Neural cell (in vitro differentiated cells): ENCODE results near the gene SCARB2. TPM values are rescaled to one million over a fixed set of nuclear protein-coding genes. Genes with fewer than 3 reads are reported as not detected.

Experiments
- H2AFZ ChIP-seq: fragments of 200-600, 300-800 bp; sonication (generic), shearing (Covaris generic); 2 replicates; pipeline ENCODE4 v1.6.0; 2014; ENCODE audit warnings: low read depth, mild to moderate bottlenecking, antibody characterized with exemption, low read length, moderate library complexity
- H3F3A ChIP-seq: fragments of 200-600 bp; shearing (Covaris generic); 2 replicates; pipeline ENCODE4 v1.6.1; 2016; ENCODE audit warnings: mild to moderate bottlenecking, moderate library complexity, mixed read lengths, antibody characterized with exemption, low read length; ENCODE audit not compliant: insufficient read depth, poor library complexity, severe bottlenecking
- H3K27ac ChIP-seq: fragments of 200-600, 300-800 bp; sonication (generic), shearing (Covaris generic); 2 replicates; pipeline ENCODE4 v1.5.1; 2014; ENCODE audit warnings: mild to moderate bottlenecking, low read length, moderate library complexity
- H3K27me3 ChIP-seq: fragments of 300-800, 200-600 bp; sonication (generic), shearing (Covaris generic); 2 replicates; pipeline ENCODE4 v1.6.0; 2014; ENCODE audit warnings: mild to moderate bottlenecking, low read depth, low read length, moderate library complexity; ENCODE audit not compliant: insufficient read depth
- H3K36me3 ChIP-seq: fragments of 300-800, 200-600 bp; sonication (generic), shearing (Covaris generic); 2 replicates; pipeline ENCODE4 v1.5.1; 2014; ENCODE audit warnings: mild to moderate bottlenecking, antibody characterized with exemption, low read length, moderate library complexity; ENCODE audit not compliant: insufficient read depth
- H3K4me2 ChIP-seq: fragments of 300-800, 200-600 bp; sonication (generic), shearing (Covaris generic); 2 replicates; pipeline ENCODE4 v1.6.0; 2014; ENCODE audit warnings: mild to moderate bottlenecking, low read length
- H3K4me3 ChIP-seq: fragments of 300-800, 200-600 bp; sonication (generic), shearing (Covaris generic); 2 replicates; pipeline ENCODE4 v1.5.1; 2014; ENCODE audit warnings: mild to moderate bottlenecking, low read length, moderate library complexity
- H3K79me2 ChIP-seq: fragments of 200-600 bp; shearing (Covaris generic); replicated peaks from 2 replicates; pipeline ENCODE4 v1.6.0; 2014; ENCODE audit warnings: mild to moderate bottlenecking, low read length, moderate library complexity; ENCODE audit not compliant: insufficient read depth
- H3K9ac ChIP-seq: fragments of 300-800, 200-600 bp; sonication (generic), shearing (Covaris generic); 2 replicates; pipeline ENCODE4 v1.6.1; 2016; ENCODE audit warnings: mild to moderate bottlenecking, low read length, mixed read lengths
- H3K9me2 ChIP-seq: fragments of 200-600 bp; shearing (Covaris generic); 2 replicates; pipeline ENCODE4 v1.6.1; 2016; ENCODE audit warnings: mild to moderate bottlenecking, low read length, mixed read lengths; ENCODE audit not compliant: insufficient read depth
- H3K9me3 ChIP-seq: fragments of 200-600, 300-800 bp; sonication (generic), shearing (Covaris generic); 2 replicates; pipeline ENCODE4 v1.6.1; 2016; ENCODE audit warnings: mild to moderate bottlenecking, mixed run types, low read length, moderate library complexity, mixed read lengths
- H4K20me1 ChIP-seq: fragments of 200-600 bp; shearing (Covaris generic); 2 replicates; pipeline ENCODE4 v1.6.1; 2016; ENCODE audit warnings: mild to moderate bottlenecking, mixed run types; ENCODE audit not compliant: insufficient read depth
- CTCF ChIP-seq: fragments of 450-650 bp; IDR thresholded peaks from 2 replicates; pipeline ENCODE4 v1.5.1; 2014; ENCODE audit warnings: antibody characterized with exemption, mild to moderate bottlenecking, moderate library complexity; ENCODE audit not compliant: poor library complexity, severe bottlenecking
- EP300 ChIP-seq: fragments of 450-650 bp; conservative IDR thresholded peaks from 2 replicates; pipeline ENCODE4 v1.6.1; 2014; ENCODE audit warnings: antibody characterized with exemption, mild to moderate bottlenecking, moderate library complexity; ENCODE audit not compliant: poor library complexity, severe bottlenecking
- EZH2 ChIP-seq: fragments of 200-600, 300-800 bp; shearing (Covaris generic), sonication (generic); IDR thresholded peaks from 2 replicates; pipeline ENCODE4 v1.6.1; 2014; ENCODE audit warnings: antibody characterized with exemption, low read length, borderline replicate concordance, mild to moderate bottlenecking; ENCODE audit not compliant: insufficient read depth, poor library complexity, severe bottlenecking
- POLR2AphosphoS5 ChIP-seq: IDR thresholded peaks from 2 replicates; pipeline ENCODE4 v1.6.1; 2012
- RAD21 ChIP-seq: fragments of 450-650 bp; conservative IDR thresholded peaks from 2 replicates; pipeline ENCODE4 v1.6.1; 2014; ENCODE audit warnings: antibody characterized with exemption, mild to moderate bottlenecking, moderate library complexity
- REST ChIP-seq: IDR thresholded peaks from 2 replicates; pipeline ENCODE4 v1.6.1; 2012; ENCODE audit warnings: borderline replicate concordance
- SMC3 ChIP-seq: fragments of 450-650 bp; conservative IDR thresholded peaks from 2 replicates; pipeline ENCODE4 v1.6.1; 2014; ENCODE audit warnings: antibody characterized with exemption, mild to moderate bottlenecking, moderate library complexity; ENCODE audit not compliant: poor library complexity
- TAF1 ChIP-seq: IDR thresholded peaks from 2 replicates; pipeline ENCODE4 v1.6.1; 2012; ENCODE audit warnings: low read depth
- polyA plus RNA-seq: library from polyadenylated mRNA; depleted of rRNA; stranded (reverse); fragments of >200 nt; gene quantifications from 2 replicates; pipeline ENCODE4 v1.2.3, GENCODE V29; 2014

The SCARB2 gene
- polyA plus RNA-seq, 1 donor from 2014 or later = 256 TPM

GRCh38 chr4:76179398-76180318 lies 34.0 kb downstream of the SCARB2 start:
- Histone ChIP-seq H3F3A (no peaks in the 10 kb centered on the region), H3K9me3 (no peaks in the 10 kb centered on the region), H3K79me2 (no peaks in the 10 kb centered on the region), H2AFZ (no peak overlapping the region), H3K9ac (no peak overlapping the region), H3K4me2 (no peak overlapping the region), H3K27ac (no peak overlapping the region), H3K9me2 (no peaks in the 10 kb centered on the region), H3K36me3 (peaks cover 4% of the 10 kb centered on the region), H4K20me1 (no peaks in the 10 kb centered on the region), H3K4me3 (no peak overlapping the region), H3K27me3 (no peaks in the 10 kb centered on the region)
- TF ChIP-seq EP300 = no peak
- peak; percentile 51 for TF ChIP-seq SMC3
- peak; percentile 51 for TF ChIP-seq RAD21
- no peak for TF ChIP-seq POLR2AphosphoS5
- TF ChIP-seq CTCF = peak; percentile 63
- no peak for TF ChIP-seq EZH2

- no peaks in the 10 kb centered on the region for H3K9me2 ChIP-seq
- H3K9me3 ChIP-seq = no peaks in the 10 kb centered on the region
- peaks cover 4% of the 10 kb centered on the region for H3K36me3 ChIP-seq
- H3K79me2 ChIP-seq = no peaks in the 10 kb centered on the region
- H2AFZ ChIP-seq = no peak overlapping the region
- no peaks in the 10 kb centered on the region for H3F3A ChIP-seq
- no peak overlapping the region for H3K4me3 ChIP-seq
- H3K27me3 ChIP-seq = no peaks in the 10 kb centered on the region
- TF ChIP-seq EZH2 (no peak), CTCF (no peak), EP300 (no peak), TAF1 (no peak), SMC3 (no peak), RAD21 (no peak), REST (no peak)
- no peak overlapping the region for H3K4me2 ChIP-seq
- H4K20me1 ChIP-seq = no peaks in the 10 kb centered on the region
- no peak overlapping the region for H3K27ac ChIP-seq
- H3K9ac ChIP-seq = no peak overlapping the region
Measured at GRCh38 chr4:76178296-76178695, 35.3 kb downstream of the SCARB2 start.
